PC-9 (cell line): ENCODE measurements around the gene KCNS1.

Experiments used
- EZH2 ChIP-seq: fragments of 200-600 bp; sonication (generic); IDR thresholded peaks from 2 replicates; pipeline ENCODE4 v1.8.0; 2017; ENCODE audit warnings: antibody characterized with exemption, low read depth
- TF ChIP-seq, protein P1 (sequence below): fragments of 200-600 bp; sonication (generic); conservative IDR thresholded peaks from 2 replicates; pipeline ENCODE4 v1.6.1; 2017; ENCODE audit warnings: mixed run types, antibody characterized with exemption, mild to moderate bottlenecking, moderate library complexity

DNA sequence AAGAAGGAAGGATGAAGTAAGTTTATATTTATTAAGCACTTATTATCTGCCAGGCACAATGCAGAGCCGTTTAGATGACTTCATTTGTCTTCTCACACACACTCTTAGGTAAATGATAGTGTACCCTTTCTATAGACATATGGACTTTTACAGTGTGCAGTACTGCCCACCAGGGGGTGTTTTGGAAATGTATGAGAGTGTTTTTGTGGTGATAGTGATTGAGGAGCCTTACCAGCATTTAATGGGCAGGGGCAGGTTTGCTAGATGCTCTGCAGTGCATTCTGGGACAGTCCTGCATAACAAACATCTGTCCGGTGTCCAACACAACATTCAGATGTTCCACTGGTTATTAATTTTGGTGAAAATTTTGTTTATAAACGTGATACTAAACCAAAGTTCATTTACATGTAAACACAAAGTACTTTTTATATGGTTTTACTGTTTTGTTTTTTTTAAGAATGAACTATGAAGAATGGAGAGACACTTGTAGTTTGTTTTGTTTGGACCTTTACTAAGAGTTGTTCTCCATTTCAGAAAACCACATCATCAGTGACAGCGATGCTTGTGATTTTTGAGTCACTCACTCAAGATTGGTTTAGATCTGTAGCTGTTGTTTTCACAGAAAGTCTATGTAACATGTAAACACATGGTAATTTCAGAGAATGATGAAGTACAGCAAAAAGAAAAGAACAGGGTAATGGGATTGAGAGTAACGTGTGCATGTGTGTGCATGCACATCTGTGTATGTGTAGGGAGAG is 19.9 kb downstream of the KCNS1 start:
- TF ChIP-seq, protein P1, sequence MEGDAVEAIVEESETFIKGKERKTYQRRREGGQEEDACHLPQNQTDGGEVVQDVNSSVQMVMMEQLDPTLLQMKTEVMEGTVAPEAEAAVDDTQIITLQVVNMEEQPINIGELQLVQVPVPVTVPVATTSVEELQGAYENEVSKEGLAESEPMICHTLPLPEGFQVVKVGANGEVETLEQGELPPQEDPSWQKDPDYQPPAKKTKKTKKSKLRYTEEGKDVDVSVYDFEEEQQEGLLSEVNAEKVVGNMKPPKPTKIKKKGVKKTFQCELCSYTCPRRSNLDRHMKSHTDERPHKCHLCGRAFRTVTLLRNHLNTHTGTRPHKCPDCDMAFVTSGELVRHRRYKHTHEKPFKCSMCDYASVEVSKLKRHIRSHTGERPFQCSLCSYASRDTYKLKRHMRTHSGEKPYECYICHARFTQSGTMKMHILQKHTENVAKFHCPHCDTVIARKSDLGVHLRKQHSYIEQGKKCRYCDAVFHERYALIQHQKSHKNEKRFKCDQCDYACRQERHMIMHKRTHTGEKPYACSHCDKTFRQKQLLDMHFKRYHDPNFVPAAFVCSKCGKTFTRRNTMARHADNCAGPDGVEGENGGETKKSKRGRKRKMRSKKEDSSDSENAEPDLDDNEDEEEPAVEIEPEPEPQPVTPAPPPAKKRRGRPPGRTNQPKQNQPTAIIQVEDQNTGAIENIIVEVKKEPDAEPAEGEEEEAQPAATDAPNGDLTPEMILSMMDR = peak; percentile 68
- TF ChIP-seq EZH2 = no peak
